ENCODE results near the gene MRPL23. TPM values are rescaled to one million over a fixed set of nuclear protein-coding genes. Genes with fewer than 3 reads are reported as not detected.

The MRPL23 gene
- total and polyA plus RNA-seq, 3 donors from 2014 or later = 50.0 to 109 (median 92.1) TPM

GRCh38 chr11:1969776-1970175, 22.6 kb downstream of the MRPL23 start:
- WGBS, 2 donors = no CpG with 5 or more reads among the region's 23 CpGs
- TF ChIP-seq POLR2A (IDR thresholded peaks at IDR 0.05) (no peak), CTCF (IDR thresholded peaks at IDR 0.05) (no peak)

GRCh38 chr11:1970956-1971355, 23.8 kb downstream of the MRPL23 start:
- H3K27ac ChIP-seq = no peak overlapping the region
- H3K4me1 ChIP-seq = no peaks in the 10 kb centered on the region
- TF ChIP-seq CTCF (IDR thresholded peaks at IDR 0.05) (no peak), POLR2A (IDR thresholded peaks at IDR 0.05) (no peak)
- 79 to 87% methylated on average over 11 to 13 of the region's 15 CpGs for WGBS, 2 donors
- H3K9me3 ChIP-seq = no peaks in the 10 kb centered on the region
- no peaks in the 10 kb centered on the region for H3K27me3 ChIP-seq
- no peak for DNase-seq
- intact Hi-C loops (cut with DNase I; ENCODE audit: low total_unique reads) = no loop called here
- H3K4me3 ChIP-seq = no peak overlapping the region
- no peaks in the 10 kb centered on the region for H3K36me3 ChIP-seq (ENCODE audit: low read depth, missing control alignments)

More at GRCh38 chr11:1969776-1970175, 22.6 kb downstream of the MRPL23 start:
- intact Hi-C loops (cut with DNase I; ENCODE audit: low total_unique reads) = no loop called here
- DNase-seq = no peak
- Histone ChIP-seq H3K36me3 (ENCODE audit: low read depth, missing control alignments) (no peaks in the 10 kb centered on the region), H3K4me3 (no peak overlapping the region), H3K27me3 (no peaks in the 10 kb centered on the region), H3K4me1 (no peaks in the 10 kb centered on the region), H3K9me3 (no peaks in the 10 kb centered on the region), H3K27ac (no peak overlapping the region)

- WGBS, 2 donors = no CpG with 5 or more reads among the region's 13 CpGs
- Histone ChIP-seq H3K4me3 (no peak overlapping the region), H3K36me3 (ENCODE audit: low read depth, missing control alignments) (no peaks in the 10 kb centered on the region), H3K4me1 (no peaks in the 10 kb centered on the region), H3K9me3 (no peaks in the 10 kb centered on the region), H3K27ac (no peak overlapping the region), H3K27me3 (no peaks in the 10 kb centered on the region)
- TF ChIP-seq CTCF (IDR thresholded peaks at IDR 0.05) (no peak), POLR2A (IDR thresholded peaks at IDR 0.05) (no peak)
- intact Hi-C loops (cut with DNase I; ENCODE audit: low total_unique reads) = no loop called here
- no peak for DNase-seq
These were observed 28.1 kb downstream of the MRPL23 start for GRCh38 chr11:1975185-1975584.

GRCh38 chr11:1978720-1979473, 31.8 kb downstream of the MRPL23 start:
- no peaks in the 10 kb centered on the region for H3K36me3 ChIP-seq (ENCODE audit: low read depth, missing control alignments)
- no CpG with 5 or more reads among the region's 26 CpGs for whole genome bisulfite sequencing, 2 donors
- intact Hi-C loops (cut with DNase I; ENCODE audit: low total_unique reads) = no loop called here
- no peaks in the 10 kb centered on the region for H3K9me3 ChIP-seq
- H3K4me3 ChIP-seq = no peak overlapping the region
- no peaks in the 10 kb centered on the region for H3K4me1 ChIP-seq
- no peak for DNase-seq
- no peaks in the 10 kb centered on the region for H3K27me3 ChIP-seq
- TF ChIP-seq POLR2A (IDR thresholded peaks at IDR 0.05) = no peak
- no peak for TF ChIP-seq CTCF (IDR thresholded peaks at IDR 0.05)
- no peak overlapping the region for H3K27ac ChIP-seq

GRCh38 chr11:1979607-1980006, 32.5 kb downstream of the MRPL23 start:
- H3K9me3 ChIP-seq = no peaks in the 10 kb centered on the region
- intact Hi-C loops (cut with DNase I; ENCODE audit: low total_unique reads) = no loop called here
- TF ChIP-seq POLR2A (IDR thresholded peaks at IDR 0.05) (no peak), CTCF (IDR thresholded peaks at IDR 0.05) (no peak)
- H3K27ac ChIP-seq = no peak overlapping the region
- no peaks in the 10 kb centered on the region for H3K36me3 ChIP-seq (ENCODE audit: low read depth, missing control alignments)
- H3K27me3 ChIP-seq = no peaks in the 10 kb centered on the region
- WGBS, 2 donors = 90% methylated on average over 4 of the region's 11 CpGs; no CpG with 5 or more reads in 1 of the 2 donors
- H3K4me3 ChIP-seq = no peak overlapping the region
- no peaks in the 10 kb centered on the region for H3K4me1 ChIP-seq
- DNase-seq = no peak

All from testis (tissue), 3 donors.